ENCODE results near the gene RIMKLA.

GRCh38 chr1:42433369-42433768 lies 52.8 kb downstream of the RIMKLA start:
- TF ChIP-seq CTCF (IDR thresholded peaks at IDR 0.05; ENCODE audit: low read depth, low read length, poor library complexity, severe bottlenecking) (no peak), EZH2phosphoT487 (IDR thresholded peaks at IDR 0.05; ENCODE audit: borderline replicate concordance, low read length) (no peak)
